GM11168 (cell line): Measurements from ENCODE around the gene PLEKHJ1.

ENCODE experiments used
- in situ Hi-C: fragments of 300-500 bp; cut with MboI; formaldehyde crosslinking; loops from one replicate; pipeline ENCODE4 v1.12.0; 2022; ENCODE audit warnings: low sequenced_read_pairs; ENCODE audit not compliant: unreplicated experiment

The PLEKHJ1 gene, protein sequence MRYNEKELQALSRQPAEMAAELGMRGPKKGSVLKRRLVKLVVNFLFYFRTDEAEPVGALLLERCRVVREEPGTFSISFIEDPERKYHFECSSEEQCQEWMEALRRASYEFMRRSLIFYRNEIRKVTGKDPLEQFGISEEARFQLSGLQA

DNA sequence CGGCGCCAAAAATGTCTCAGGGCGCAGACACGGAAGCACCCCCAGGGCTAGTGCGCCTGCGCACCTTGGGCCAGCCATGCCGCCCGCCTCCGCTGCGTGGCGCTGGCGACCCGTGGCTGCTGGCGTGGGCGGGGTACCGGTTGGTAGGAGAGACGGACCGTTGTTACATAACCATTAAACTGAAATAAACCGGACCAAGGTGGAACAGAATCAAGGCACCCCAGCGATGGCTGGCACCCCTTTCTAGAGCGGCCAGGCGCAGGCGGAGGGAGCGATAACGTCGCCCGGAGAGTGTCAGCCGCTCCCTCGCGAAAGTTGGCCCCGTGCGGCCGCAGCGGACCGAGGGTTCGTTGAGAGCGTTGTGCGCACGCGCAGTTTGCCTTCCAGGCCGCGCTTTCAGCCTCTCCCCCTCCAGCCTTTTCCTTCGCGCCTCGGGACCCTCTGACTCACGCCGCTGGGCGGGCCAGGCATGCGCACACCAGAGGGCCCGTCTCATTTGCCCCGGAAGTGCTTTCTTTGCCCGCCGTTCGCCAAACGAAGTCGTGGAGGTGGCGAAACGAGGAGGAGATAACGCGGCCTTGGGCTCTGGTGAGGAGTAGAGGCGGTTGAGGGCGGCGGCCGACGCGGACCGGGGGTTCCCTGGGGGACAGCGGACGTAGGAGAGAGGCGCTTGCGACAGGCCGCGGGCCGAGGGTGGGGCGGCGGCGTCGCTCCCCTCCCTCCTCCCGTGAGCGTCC is at the start of gene PLEKHJ1, which contains the start of gene SF3A2:
Gene PLEKHJ1 (minus strand): TSS at position 16 of the 737 bp plus-strand sequence. CDS start 81 bp downstream, outside the sequence.
Gene SF3A2 (plus strand): TSS at position 511 of the 737 bp plus-strand sequence. CDS start 6,595 bp downstream, outside the sequence.
- in situ Hi-C loops = no loop called here

DNA sequence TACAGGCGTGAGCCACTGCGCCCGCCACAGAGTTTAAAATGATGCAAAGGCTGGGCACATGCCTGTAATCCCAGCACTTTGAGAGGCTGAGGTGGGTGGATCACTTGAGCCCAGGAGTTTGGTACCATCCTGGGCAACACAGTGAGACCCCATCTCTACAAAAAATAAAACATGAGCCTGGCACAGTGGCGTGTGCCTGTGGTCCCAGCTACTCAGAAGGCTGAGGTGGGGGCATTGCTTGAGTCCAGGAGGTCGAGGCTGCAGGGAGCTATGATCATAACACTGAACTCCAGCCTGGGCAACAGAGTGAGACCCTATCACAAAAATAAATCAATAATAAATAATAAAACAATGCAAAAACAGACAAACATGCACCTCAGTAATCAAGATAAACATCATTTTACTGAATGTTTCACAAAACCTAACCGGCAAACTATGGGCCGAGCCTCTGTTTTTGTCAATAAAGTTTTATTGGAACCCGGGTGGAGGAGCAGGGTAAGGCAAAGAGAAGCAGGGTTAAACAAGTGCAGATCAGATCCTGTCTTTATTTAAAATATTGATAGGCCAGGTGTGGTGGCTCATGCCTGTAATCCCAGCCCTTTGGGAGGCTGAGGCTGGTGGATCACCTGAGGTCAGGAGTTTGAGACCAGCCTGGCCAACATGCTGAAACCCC is 47.8 kb upstream of the PLEKHJ1 start:
- in situ Hi-C loops = loop anchor here (25.0 kb wide), 1 partner anchor 103 kb away; no protein-coding TSS in a partner anchor

DNA sequence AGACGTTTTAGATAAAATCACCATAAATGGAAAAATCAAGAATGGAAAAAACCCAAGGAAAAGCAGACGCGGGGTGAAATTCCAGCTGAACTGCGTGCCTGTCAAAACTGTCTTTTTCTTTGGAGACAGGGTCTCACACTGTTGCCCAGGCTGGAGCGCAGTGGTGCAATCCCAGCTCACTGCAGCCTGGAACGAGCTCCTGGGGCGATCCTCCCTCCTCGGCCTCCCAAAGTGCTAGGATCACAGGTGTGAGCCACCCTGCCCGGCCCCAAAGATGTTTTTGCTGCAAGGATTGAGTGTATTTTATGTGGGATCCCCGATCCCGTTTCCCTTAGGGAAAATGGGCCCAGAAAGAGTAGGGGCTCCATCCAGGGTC is 46.7 kb upstream of the PLEKHJ1 start:
- in situ Hi-C loops = loop anchor here (25.0 kb wide), 1 partner anchor 104 kb away; no protein-coding TSS in a partner anchor

DNA sequence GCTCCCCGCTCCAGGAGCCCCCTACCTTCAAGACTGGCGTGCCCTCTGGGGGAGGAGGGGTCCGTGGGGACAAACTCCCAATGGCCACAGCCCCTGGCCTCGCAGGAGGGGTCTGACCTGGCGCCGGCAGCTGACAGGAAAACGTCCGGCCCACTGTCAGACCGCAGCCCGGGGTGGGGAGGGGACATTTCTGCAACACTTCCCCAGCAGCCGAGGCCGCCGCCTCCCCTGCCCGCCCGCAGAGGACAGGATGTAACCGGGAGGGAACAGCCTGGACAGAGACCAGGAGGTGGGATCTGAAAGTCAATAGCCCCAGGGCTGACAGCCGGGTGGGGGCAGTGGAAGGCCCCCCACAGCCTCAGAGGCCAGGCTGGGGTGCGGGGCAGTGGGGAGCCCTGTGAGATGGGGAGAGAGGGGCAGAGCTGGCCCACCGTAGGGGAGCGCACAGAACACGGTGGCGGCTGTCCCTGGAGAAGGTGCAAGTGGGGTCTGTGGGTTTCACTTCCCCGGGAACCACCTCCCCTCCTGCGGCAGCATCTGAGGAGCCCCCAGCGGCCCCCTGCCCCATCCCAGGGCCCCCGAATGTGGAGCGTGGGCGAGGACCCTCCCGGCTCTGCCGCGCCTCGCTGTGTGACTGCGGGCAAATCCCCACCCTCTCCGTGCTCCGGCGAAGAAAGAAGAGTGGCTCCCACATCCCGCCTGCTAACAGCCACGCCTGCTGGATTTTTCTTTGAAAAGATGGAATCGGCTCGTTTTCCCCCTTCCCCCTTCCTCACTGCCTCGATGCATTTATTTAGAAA is 46.1 kb upstream of the PLEKHJ1 start, which contains the start of gene PEAK3:
Gene PEAK3 (minus strand): TSS at position 114 of the 800 bp plus-strand sequence. CDS start 1,244 bp downstream, outside the sequence.
- in situ Hi-C loops = loop anchor here (25.0 kb wide), 1 partner anchor 105 kb away; no protein-coding TSS in a partner anchor

DNA sequence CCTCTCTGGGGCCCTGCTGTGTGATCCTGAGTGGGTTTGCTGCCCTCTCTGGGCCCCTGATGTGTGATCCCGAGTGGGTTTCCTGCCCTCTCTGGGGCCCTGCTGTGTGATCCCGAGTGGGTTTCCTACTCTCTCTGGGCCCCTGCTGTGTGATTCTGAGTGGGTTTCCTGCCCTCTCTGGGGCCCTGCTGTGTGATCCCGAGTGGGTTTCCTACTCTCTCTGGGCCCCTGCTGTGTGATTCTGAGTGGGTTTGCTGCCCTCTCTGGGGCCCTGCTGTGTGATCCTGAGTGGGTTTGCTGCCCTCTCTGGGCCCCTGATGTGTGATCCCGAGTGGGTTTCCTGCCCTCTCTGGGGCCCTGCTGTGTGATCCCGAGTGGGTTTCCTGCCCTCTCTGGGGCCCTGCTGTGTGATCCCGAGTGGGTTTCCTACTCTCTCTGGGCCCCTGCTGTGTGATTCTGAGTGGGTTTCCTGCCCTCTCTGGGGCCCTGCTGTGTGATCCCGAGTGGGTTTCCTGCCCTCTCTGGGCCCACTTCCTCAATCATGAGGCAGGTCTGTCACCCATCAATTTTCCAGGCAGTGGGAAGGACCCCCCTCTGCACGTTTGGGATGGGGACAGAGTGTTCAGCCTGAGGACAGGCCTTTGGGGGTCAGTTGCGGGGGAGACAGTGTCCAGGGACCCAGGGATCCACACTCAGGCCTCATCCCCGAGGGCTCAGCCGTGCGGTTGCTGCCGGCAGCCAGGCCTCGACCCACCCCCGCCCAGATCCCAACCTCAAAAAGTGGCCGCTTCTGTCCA is 45.3 kb upstream of the PLEKHJ1 start:
- in situ Hi-C loops = loop anchor here (25.0 kb wide), 1 partner anchor 106 kb away; no protein-coding TSS in a partner anchor

DNA sequence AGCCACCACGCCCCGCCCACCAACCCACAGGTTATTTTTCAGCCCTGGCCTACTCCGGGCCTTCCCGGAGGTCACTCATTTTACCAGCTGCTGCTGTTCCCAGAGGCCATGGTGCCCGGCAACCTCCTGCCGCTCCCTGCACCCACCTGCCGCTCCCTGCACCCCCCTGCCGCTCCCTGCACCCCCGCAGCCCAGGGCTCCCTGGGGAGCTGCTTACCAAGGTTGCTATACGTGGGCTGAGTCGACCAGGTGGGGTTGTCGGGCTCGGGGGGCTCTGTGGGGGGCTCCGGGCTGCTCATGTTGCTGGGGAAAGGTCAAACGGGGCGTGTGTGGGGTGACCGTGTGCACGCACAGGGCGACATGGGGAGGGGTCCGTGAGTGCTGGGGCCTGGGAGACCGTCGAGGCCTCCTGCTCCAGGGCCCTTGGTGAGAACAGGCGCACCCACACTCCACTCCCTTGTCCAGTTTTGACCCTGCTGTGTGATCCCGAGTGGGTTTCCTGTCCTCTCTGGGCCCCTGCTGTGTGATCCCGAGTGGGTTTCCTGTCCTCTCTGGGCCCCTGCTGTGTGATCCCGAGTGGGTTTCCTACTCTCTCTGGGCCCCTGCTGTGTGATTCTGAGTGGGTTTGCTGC is 44.6 kb upstream of the PLEKHJ1 start:
- in situ Hi-C loops = loop anchor here (25.0 kb wide), 1 partner anchor 107 kb away; no protein-coding TSS in a partner anchor

DNA sequence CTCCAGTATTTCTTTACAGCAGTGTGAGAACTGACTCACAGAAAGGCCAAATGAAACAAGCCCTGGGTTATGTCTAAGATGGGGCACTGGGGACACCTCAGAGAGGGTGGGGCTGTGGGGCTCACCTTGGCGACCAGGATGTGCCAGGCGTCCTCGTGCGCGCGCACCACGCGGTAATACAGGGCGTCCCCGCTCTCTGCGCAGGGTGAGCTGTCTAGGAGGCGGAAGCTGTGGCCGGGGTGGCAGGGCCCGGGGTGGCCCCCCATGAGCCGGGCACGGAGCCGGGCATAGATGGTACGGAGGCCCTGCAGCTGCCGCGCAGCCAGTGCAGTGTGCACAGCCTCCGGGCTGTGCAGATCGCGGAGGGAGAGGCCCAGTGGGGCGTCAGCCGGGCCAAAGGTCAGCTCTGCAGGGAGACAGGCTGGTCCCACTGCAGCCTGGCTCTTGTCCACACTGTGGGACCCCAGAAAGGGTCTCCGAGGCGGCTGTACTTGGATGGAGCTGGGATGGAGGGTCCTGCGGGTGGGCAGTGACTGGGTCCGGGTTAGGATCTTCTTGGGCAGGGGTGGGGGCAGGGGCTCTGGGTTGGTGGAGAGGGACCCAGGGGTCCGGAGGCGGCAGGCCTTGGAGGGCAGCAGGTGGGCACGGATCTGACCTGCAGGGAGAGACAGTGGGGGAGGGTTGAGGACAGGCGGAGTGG is 42.5 kb upstream of the PLEKHJ1 start:
- in situ Hi-C loops = loop anchor here (25.0 kb wide), 1 partner anchor 109 kb away; no protein-coding TSS in a partner anchor

DNA sequence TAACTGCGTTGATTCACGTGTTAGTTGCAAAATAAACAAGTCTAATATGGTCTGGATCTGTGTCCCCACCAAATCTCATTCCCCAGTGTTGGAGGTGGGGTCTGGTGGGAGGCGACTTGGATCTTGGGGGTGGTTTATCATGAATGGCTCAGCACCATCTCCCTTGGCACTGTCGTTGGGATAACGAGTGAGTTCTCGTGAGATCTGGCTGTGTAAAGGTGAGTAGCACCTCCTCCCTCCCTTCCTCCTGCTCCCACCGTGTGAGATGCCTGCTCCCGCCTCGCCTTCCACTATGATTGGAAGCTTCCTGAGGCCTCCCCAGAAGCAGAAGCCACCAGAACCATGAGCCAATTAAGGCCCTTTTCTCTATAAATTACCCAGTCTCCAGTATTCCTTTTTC is 41.0 kb upstream of the PLEKHJ1 start:
- in situ Hi-C loops = loop anchor here (25.0 kb wide), 1 partner anchor 110 kb away; no protein-coding TSS in a partner anchor

DNA sequence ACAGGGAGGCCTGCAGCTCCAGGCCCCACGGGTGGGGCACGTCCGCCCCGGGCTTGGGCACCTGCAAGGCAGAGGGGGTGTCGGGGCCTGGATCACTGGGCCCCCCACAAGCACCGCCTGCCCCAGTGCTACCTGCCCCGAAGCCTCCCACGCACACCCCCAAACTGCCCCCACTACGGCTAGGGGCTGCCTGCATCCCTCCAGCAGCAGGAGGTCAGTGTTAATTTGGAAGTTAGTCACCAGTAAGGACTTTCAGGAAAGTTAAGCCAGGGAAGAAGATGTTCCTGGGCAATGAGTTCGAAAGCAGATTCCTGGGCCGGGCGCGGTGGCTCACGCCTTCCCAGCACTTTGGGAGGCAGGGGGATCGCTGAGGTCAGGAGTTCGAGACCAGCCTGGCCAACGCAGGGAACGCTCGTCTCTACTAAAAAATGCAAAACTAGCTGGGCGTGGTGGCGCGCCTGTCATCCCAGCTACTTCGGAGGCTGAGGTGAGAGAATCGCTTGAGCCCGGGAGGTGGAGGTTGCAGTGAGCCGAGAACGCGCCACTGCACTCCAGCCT is 40.4 kb upstream of the PLEKHJ1 start:
- in situ Hi-C loops = loop anchor here (25.0 kb wide), 1 partner anchor 111 kb away; no protein-coding TSS in a partner anchor

DNA sequence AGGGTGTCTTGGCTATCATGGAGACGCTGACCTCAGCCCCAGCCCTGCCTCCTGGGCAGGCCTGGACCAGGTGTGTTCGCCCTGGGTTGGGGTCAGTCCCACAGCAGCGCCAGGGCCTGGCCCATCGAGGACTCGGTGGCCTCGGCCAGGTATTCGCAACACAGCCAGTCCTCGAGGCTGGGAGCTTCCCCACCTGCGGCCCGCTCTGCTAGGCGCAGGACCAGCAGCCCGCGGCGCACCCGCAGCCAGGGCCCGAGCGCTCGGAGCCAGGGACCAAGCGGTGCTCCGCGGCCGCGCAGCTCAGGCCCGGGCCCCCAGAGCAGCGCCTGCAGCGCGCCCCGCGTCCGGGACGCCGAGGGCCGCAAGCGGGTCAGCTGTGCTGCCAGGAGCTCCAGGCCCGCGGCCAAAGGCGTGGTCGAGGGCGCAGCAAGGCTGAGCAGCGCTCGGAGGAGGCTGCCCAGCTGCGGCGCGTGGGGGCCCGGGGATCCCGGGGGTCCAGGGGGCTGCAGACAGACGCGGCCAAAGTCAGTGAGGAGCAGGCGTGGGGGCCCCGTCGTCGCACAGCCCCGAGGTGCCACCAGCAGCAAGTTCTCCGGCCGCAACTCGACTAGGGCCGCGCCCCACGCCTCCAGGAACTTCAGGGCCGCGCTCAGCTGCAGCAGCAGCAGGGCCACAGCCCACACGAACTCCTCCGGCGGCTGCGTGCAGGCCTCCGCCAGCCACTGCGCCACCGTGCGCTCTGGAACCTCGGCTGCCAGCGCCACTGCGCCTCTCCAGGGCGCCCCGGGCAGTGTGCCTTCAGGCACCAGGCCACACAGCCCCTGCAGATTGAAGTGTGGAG is 39.7 kb upstream of the PLEKHJ1 start:
- in situ Hi-C loops = loop anchor here (25.0 kb wide), 1 partner anchor 111 kb away; no protein-coding TSS in a partner anchor

DNA sequence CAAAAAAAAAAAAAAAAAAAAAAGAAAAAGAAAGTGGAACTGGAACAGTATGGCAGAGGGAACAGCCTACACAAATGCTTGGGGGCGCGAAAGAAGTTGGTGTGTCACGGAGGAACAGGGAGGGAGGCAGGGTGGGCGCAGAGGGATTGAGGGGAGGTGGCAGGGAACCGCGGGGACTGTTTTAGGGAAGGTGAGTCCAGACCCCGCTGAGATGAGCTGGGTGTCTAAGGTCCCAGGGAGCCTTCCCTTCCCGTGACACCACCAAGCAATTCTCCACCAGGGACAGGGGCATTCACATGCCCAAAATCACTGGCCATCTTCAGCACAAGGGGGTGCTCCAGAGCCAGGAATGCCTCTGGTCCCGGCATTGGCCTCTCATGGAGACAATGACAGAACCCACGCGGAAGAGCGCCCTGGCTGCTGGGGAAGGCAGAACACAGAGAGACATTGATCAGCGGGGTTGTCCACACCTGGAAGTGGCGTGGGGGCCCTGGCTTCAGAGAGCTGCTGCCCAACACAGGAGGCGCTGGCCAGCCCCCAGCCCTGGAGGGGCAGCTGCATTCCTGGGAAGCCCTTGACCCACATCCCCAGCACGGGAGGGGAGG is 38.9 kb upstream of the PLEKHJ1 start:
- in situ Hi-C loops = loop anchor here (25.0 kb wide), 1 partner anchor 112 kb away; no protein-coding TSS in a partner anchor

DNA sequence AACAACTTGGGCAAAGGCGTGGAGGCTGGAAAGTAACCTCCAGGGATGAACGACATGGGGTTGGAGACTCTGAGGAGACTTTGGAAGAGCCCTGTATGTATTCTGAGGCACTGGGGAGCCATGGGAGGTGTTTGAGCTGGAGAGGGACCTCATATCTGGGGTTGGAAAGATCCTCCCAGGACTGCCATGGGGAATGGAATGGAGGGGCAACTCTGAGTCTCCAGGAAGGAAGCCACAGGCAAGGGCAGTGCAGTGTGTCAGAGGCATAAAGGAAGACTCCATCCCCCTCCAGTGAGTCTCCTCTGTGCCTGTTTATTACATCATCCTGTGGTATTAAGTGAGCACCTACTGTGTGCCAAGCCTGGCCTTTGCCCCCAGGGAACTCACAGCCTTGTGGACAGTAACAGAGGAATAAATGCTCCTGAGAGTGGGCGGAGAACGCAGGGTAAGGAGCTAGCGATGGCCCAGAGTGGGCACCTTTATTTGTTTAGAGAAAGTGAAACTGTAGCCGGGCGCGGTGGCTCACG is 38.1 kb upstream of the PLEKHJ1 start:
- in situ Hi-C loops = no loop called here

DNA sequence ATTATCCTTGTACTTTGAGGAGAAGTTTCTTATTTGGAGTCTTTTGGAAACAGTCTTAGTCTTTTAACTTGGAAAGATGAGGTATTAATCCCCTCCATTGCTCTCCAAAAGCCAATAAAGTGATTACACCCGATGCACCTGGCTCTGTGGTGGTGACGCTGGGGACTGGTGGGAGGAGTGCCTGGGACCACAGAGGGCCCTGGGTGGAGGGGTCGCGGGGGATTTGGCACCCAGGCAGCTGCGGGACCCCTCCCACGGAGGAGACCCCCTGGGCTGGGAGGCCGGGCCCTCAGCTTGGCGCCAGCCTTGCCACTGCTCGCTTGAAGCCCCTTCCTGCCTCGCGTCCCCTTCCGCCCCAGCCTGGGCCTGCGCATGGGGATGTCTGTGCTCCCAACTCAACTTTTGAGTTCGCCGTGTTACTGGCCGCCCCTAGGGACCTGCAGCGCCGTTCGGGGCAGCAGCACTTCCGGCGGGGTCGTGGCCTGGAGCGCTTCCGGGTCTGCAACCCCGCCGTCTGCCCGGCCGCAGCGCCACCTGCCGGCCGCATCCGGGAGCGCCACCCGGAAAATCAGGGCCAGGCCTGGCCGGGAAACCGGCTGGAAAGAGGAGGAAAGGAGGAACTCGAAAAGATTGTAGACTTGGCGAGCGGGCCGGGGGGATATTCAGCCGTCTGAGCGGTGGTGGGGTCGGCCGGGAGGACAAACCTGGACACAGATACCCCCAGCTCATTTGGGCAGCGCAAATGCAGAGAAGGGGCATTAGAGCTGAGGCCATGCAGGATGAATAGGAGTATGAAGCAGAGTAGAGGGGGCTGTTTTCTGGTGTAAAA is 37.4 kb upstream of the PLEKHJ1 start:
- in situ Hi-C loops = no loop called here

DNA sequence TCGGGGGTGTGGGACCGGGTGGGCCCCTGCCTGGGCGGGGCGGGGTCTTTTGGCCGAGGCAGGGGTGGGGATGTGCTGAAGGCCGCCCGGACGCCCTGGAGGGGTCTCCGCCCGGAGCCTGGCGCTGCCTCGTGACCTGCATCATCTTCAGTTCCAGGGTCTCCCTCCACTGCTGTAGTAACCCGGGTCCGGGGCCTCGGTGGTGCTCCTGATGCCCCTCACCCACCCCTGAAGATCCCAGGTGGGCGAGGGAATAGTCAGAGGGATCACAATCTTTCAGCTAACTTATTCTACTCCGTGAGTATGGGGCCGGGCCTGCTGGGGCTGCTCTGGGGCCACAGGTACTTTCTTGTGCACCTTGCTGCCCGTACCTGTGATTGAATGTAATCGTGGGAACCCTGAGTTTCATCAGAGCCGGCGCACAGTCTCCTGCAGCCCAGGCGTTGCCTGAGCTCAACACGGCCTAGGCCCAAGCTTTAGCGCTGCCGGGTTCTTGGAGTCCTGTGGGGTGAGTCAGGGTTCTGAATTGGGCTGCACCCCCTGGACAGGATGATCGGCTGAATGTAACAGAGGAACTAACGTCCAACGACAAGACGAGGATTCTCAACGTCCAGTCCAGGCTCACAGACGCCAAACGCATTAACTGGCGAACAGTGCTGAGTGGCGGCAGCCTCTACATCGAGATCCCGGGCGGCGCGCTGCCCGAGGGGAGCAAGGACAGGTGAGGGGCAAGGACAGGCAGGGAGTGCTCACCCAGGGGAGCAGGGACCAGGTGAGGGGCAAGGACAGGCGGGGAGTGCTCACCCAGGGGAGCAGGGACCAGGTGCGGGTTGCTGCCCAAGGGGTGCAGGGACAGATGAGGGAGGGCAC is 35.3 kb upstream of the PLEKHJ1 start:
- in situ Hi-C loops = no loop called here
